NB4 (cell line): ENCODE results near the gene CPA1.

Experiments used
- DNase-seq: peaks from one replicate; pipeline ENCODE4 v3.0.0; 2010; ENCODE audit warnings: low read depth
- H3K4me3 ChIP-seq: one replicate; pipeline ENCODE4 v1.5.1; 2011; ENCODE audit warnings: mild to moderate bottlenecking, low read depth, low read length, moderate library complexity
- CTCF ChIP-seq: IDR thresholded peaks from one replicate; pipeline ENCODE4 v1.5.1; 2012; ENCODE audit warnings: low read depth, low read length
- MAX ChIP-seq: IDR thresholded peaks from 2 replicates; pipeline ENCODE4 v1.6.1; 2011; ENCODE audit warnings: low read depth, low read length
- MYC ChIP-seq: IDR thresholded peaks from 2 replicates; pipeline ENCODE4 v1.6.1; 2011; ENCODE audit warnings: low read depth, low read length
- POLR2A ChIP-seq: IDR thresholded peaks from 2 replicates; pipeline ENCODE4 v1.6.1; 2011; ENCODE audit warnings: mild to moderate bottlenecking; ENCODE audit not compliant: insufficient read length; ENCODE audit errors: extremely low read depth

Gene CPA1

GRCh38 chr7:130345725-130346124, 34.6 kb upstream of the CPA1 start:
- TF ChIP-seq MAX (no peak), MYC (no peak), POLR2A (no peak), CTCF (no peak)
- DNase-seq: no peak
- no peak overlapping the region for H3K4me3 ChIP-seq

- no peak for TF ChIP-seq MAX
- TF ChIP-seq MYC: no peak
- no peak for TF ChIP-seq CTCF
- no peak for TF ChIP-seq POLR2A
- DNase-seq: no peak
- H3K4me3 ChIP-seq: no peak overlapping the region
These were observed 34.0 kb upstream of the CPA1 start for GRCh38 chr7:130346177-130346905.

- DNase-seq: no peak
- TF ChIP-seq CTCF: no peak
- TF ChIP-seq MAX: no peak
- no peak for TF ChIP-seq MYC
- TF ChIP-seq POLR2A: no peak
These were observed 33.4 kb upstream of the CPA1 start for GRCh38 chr7:130346941-130347340.

GRCh38 chr7:130349911-130350782, 30.1 kb upstream of the CPA1 start:
- no peak overlapping the region for H3K4me3 ChIP-seq
- TF ChIP-seq POLR2A (no peak), MYC (0 out of 2 replicates have a peak, but pooled peaks have one; percentile 24), MAX (no peak), CTCF (no peak)
- peak; percentile 72 for DNase-seq

More at GRCh38 chr7:130346941-130347340, 33.4 kb upstream of the CPA1 start:
- H3K4me3 ChIP-seq: no peak overlapping the region

GRCh38 chr7:130350945-130351790, 29.1 kb upstream of the CPA1 start:
- DNase-seq: no peak
- TF ChIP-seq CTCF (no peak), MYC (no peak), MAX (no peak), POLR2A (no peak)
- no peak overlapping the region for H3K4me3 ChIP-seq
